Uterus (tissue), 4 donors: ENCODE measurements around the gene GLCE. TPM values are rescaled to one million over a fixed set of nuclear protein-coding genes. Genes with fewer than 3 reads are reported as not detected.
A peak's percentile ranks its signal among the peaks of the same experiment; 100 is the strongest.

Source experiments
- DNase-seq, 2 donors: peaks; one replicate each; pipeline ENCODE4 v3.0.0-alpha.2; 2019 to 2020
- H3K27ac ChIP-seq, 2 donors: fragments of 200-600 bp; sonication (generic); 1 replicate in 1 of 2; 2 replicates in 1 of 2; pipeline ENCODE4 v1.5.1; 2016 to 2018
- H3K27me3 ChIP-seq, 2 donors: fragments of 200-600 bp; sonication (generic); one replicate each; pipeline ENCODE4 v1.5.1; 2018 to 2019; ENCODE audit warnings: control low read depth in 1 of 2
- H3K36me3 ChIP-seq, 2 donors: fragments of 200-600 bp; sonication (generic); one replicate each; pipeline ENCODE4 v1.5.1; 2019; ENCODE audit warnings: control low read depth in 1 of 2
- H3K4me1 ChIP-seq, 2 donors: fragments of 200-600 bp; sonication (generic); one replicate each; pipeline ENCODE4 v1.5.1; 2018 to 2019; ENCODE audit warnings: control low read depth in 1 of 2
- H3K4me3 ChIP-seq, 2 donors: fragments of 200-600 bp; sonication (generic); 1 replicate in 1 of 2; 2 replicates in 1 of 2; pipeline ENCODE4 v1.5.1; 2018 to 2019; ENCODE audit warnings: mild to moderate bottlenecking in 1 of 2
- H3K9me3 ChIP-seq, 2 donors: fragments of 200-600 bp; sonication (generic); one replicate each; pipeline ENCODE4 v1.5.1; 2019; ENCODE audit warnings: control low read depth in 1 of 2
- CTCF ChIP-seq, 4 experiments: fragments of 200-600 bp in 2 of 4; fragments of 450-650 bp in 2 of 4; sonication (generic) in 2 of 4; IDR thresholded peaks; one replicate each; pipeline ENCODE4 v1.5.1; 2016 to 2019; ENCODE audit warnings: antibody characterized with exemption in 4 of 4, mild to moderate bottlenecking in 2 of 4, moderate library complexity in 1 of 4
- POLR2A ChIP-seq, 2 donors: fragments of 450-650 bp; IDR thresholded peaks; one replicate each; pipeline ENCODE4 v1.6.1; 2016; ENCODE audit warnings: antibody characterized with exemption in 2 of 2, mild to moderate bottlenecking in 1 of 2, moderate library complexity in 1 of 2
- intact Hi-C: fragments of 100-400 bp; cut with DNase I; formaldehyde crosslinking; loops from one replicate; pipeline ENCODE4 v1.15.1; 2023; ENCODE audit warnings: low total_unique reads
- total RNA-seq, 4 donors: library from RNA; depleted of rRNA in 3 of 4; stranded (reverse); fragments of >200 nt in 3 of 4; gene quantifications; one replicate each; pipeline versions ENCODE4 v1.1.0 to v1.2.4, GENCODE V29; 2014 to 2023
- donor health status: DM: yes; HTN: yes; CAD: no.

The GLCE gene
- total RNA-seq = 10 to 100 TPM in 3 of 4 donors, 1 to 10 TPM in 1; 3.1 to 46.0 (median 14.7) TPM

- TF ChIP-seq CTCF (IDR thresholded peaks at IDR 0.05) (peak in 1 of 4 experiments; percentile 3), POLR2A (IDR thresholded peaks at IDR 0.05) (peak; percentile 88 to 90)
- intact Hi-C loops = no loop called here
- Histone ChIP-seq H3K36me3 (no peaks in the 10 kb centered on the region), H3K27me3 (no peaks in the 10 kb centered on the region), H3K4me3 (peak within 1 kb of the TSS; percentile 80 to 91), H3K4me1 (peaks cover 0 to 4% of the 10 kb centered on the region in 2 donors), H3K9me3 (no peaks in the 10 kb centered on the region), H3K27ac (peak within 1 kb of the TSS; percentile 76 to 82)
- peak; percentile 93 to 95 for DNase-seq
Measured at GRCh38 chr15:69160141-69160993, at the start of gene GLCE. Gene GLCE (plus strand): TSS chr15:69160635. CDS start chr15:69255807, 95,172 bp downstream.

- H3K4me3 ChIP-seq = no peak overlapping the region
- no peak overlapping the region for H3K27ac ChIP-seq
- TF ChIP-seq CTCF (IDR thresholded peaks at IDR 0.05) = no peak
- TF ChIP-seq POLR2A (IDR thresholded peaks at IDR 0.05) = no peak
- no peaks in the 10 kb centered on the region for H3K36me3 ChIP-seq
- intact Hi-C loops = no loop called here
- no peak for DNase-seq
- H3K27me3 ChIP-seq = peaks cover 0 to 5% of the 10 kb centered on the region in 2 donors
- H3K4me1 ChIP-seq = no peaks in the 10 kb centered on the region
- H3K9me3 ChIP-seq = no peaks in the 10 kb centered on the region
Measured at GRCh38 chr15:69114331-69114928, 46.0 kb upstream of the GLCE start.

- H3K36me3 ChIP-seq = no peaks in the 10 kb centered on the region
- peaks cover 0 to 5% of the 10 kb centered on the region in 2 donors for H3K27me3 ChIP-seq
- TF ChIP-seq CTCF (IDR thresholded peaks at IDR 0.05) (no peak), POLR2A (IDR thresholded peaks at IDR 0.05) (no peak)
- no peak overlapping the region for H3K4me3 ChIP-seq
- no peak for DNase-seq
- H3K4me1 ChIP-seq = no peaks in the 10 kb centered on the region
- H3K9me3 ChIP-seq = no peaks in the 10 kb centered on the region
- intact Hi-C loops = no loop called here
- no peak overlapping the region for H3K27ac ChIP-seq
Measured at GRCh38 chr15:69115031-69115430, 45.4 kb upstream of the GLCE start.

- Histone ChIP-seq H3K27me3 (peaks cover 0 to 5% of the 10 kb centered on the region in 2 donors), H3K9me3 (no peaks in the 10 kb centered on the region), H3K27ac (no peak overlapping the region), H3K4me1 (no peaks in the 10 kb centered on the region), H3K4me3 (no peak overlapping the region), H3K36me3 (no peaks in the 10 kb centered on the region)
- TF ChIP-seq CTCF (IDR thresholded peaks at IDR 0.05) (no peak), POLR2A (IDR thresholded peaks at IDR 0.05) (no peak)
- DNase-seq = no peak
- intact Hi-C loops = no loop called here
Measured at GRCh38 chr15:69116391-69116790, 44.0 kb upstream of the GLCE start.

- intact Hi-C loops = no loop called here
Measured at GRCh38 chr15:69117431-69117871, 43.0 kb upstream of the GLCE start.

More at GRCh38 chr15:69117431-69117871, 43.0 kb upstream of the GLCE start:
- Histone ChIP-seq H3K36me3 (no peaks in the 10 kb centered on the region), H3K4me1 (no peaks in the 10 kb centered on the region), H3K27ac (no peak overlapping the region), H3K9me3 (no peaks in the 10 kb centered on the region), H3K4me3 (no peak overlapping the region), H3K27me3 (peaks cover 0 to 5% of the 10 kb centered on the region in 2 donors)
- TF ChIP-seq CTCF (IDR thresholded peaks at IDR 0.05) (no peak), POLR2A (IDR thresholded peaks at IDR 0.05) (no peak)
- DNase-seq = no peak
